Measurements from ENCODE around the gene A3GALT2.

GRCh38 chr1:33361532-33362235 lies 40.8 kb upstream of the A3GALT2 start:
- TF ChIP-seq ZNF263 (CRISPR knock-in tag; IDR thresholded peaks at IDR 0.05; ENCODE audit: borderline replicate concordance): no peak
- no peak for TF ChIP-seq TEAD1 (CRISPR knock-in tag; IDR thresholded peaks at IDR 0.05)
- TF ChIP-seq POLR2AphosphoS2 (IDR thresholded peaks at IDR 0.05; ENCODE audit: low read length): no peak
- TF ChIP-seq ETV5 (CRISPR knock-in tag; IDR thresholded peaks at IDR 0.05; ENCODE audit: low read depth): peak; percentile 78
- TF ChIP-seq ZKSCAN8 (CRISPR knock-in tag; IDR thresholded peaks at IDR 0.05): no peak
- no peak for TF ChIP-seq ZNF316 (IDR thresholded peaks at IDR 0.05)
- TF ChIP-seq, protein P1, sequence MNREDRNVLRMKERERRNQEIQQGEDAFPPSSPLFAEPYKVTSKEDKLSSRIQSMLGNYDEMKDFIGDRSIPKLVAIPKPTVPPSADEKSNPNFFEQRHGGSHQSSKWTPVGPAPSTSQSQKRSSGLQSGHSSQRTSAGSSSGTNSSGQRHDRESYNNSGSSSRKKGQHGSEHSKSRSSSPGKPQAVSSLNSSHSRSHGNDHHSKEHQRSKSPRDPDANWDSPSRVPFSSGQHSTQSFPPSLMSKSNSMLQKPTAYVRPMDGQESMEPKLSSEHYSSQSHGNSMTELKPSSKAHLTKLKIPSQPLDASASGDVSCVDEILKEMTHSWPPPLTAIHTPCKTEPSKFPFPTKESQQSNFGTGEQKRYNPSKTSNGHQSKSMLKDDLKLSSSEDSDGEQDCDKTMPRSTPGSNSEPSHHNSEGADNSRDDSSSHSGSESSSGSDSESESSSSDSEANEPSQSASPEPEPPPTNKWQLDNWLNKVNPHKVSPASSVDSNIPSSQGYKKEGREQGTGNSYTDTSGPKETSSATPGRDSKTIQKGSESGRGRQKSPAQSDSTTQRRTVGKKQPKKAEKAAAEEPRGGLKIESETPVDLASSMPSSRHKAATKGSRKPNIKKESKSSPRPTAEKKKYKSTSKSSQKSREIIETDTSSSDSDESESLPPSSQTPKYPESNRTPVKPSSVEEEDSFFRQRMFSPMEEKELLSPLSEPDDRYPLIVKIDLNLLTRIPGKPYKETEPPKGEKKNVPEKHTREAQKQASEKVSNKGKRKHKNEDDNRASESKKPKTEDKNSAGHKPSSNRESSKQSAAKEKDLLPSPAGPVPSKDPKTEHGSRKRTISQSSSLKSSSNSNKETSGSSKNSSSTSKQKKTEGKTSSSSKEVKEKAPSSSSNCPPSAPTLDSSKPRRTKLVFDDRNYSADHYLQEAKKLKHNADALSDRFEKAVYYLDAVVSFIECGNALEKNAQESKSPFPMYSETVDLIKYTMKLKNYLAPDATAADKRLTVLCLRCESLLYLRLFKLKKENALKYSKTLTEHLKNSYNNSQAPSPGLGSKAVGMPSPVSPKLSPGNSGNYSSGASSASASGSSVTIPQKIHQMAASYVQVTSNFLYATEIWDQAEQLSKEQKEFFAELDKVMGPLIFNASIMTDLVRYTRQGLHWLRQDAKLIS (CRISPR knock-in tag; IDR thresholded peaks at IDR 0.05): no peak
- no peak for TF ChIP-seq ZNF57 (CRISPR knock-in tag; IDR thresholded peaks at IDR 0.05)
- no peak for TF ChIP-seq STAT6 (CRISPR knock-in tag; IDR thresholded peaks at IDR 0.05)
- TF ChIP-seq EHMT2 (IDR thresholded peaks at IDR 0.05): no peak
- no peak for TF ChIP-seq EZH2 (IDR thresholded peaks at IDR 0.05; ENCODE audit: borderline replicate concordance, low read depth, low read length)
- peak; percentile 21; the same call in 1 of the 2 replicates for TF ChIP-seq EP300 (IDR thresholded peaks at IDR 0.05; ENCODE audit: low read length)
- no peak for TF ChIP-seq ZNF507 (tag; conservative IDR thresholded peaks at IDR 0.05)
